ENCODE measurements around the gene B4GALNT3. TPM values are rescaled to one million over a fixed set of nuclear protein-coding genes. Genes with fewer than 3 reads are reported as not detected.

The B4GALNT3 gene
- total and polyA plus RNA-seq, 3 donors from 2014 or later = 16.7 to 34.6 (median 24.3) TPM

DNA sequence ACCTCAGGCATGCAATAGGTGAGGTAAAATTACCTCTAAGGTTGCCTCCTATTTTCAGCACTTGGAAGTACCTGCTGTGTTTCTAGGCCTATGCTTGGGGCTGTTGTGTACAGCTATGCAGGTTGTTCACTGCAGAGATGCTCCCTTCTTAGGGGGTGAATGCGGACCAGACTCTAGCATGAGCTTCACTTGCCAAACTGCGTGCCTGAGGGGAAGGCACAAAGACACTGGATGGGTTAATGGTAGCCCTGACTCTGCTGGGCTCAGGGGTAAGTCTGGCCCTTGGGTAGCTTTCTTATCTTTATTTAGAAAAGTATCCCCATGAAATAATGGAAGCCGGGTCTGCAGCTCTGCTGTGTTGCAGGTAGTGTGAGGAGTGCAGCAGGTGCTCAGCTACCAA, 35.7 kb downstream of the B4GALNT3 start:
- WGBS, 2 donors = 79 to 92% methylated on average over 3 of the region's 3 CpGs
- intact Hi-C loops (cut with DNase I; ENCODE audit: low total_unique reads) = no loop called here
- H3K36me3 ChIP-seq (ENCODE audit: low read depth, missing control alignments) = no peaks in the 10 kb centered on the region
- H3K27me3 ChIP-seq = no peaks in the 10 kb centered on the region
- no peak overlapping the region for H3K27ac ChIP-seq
- no peak for DNase-seq
- no peaks in the 10 kb centered on the region for H3K4me1 ChIP-seq
- TF ChIP-seq, protein P1, sequence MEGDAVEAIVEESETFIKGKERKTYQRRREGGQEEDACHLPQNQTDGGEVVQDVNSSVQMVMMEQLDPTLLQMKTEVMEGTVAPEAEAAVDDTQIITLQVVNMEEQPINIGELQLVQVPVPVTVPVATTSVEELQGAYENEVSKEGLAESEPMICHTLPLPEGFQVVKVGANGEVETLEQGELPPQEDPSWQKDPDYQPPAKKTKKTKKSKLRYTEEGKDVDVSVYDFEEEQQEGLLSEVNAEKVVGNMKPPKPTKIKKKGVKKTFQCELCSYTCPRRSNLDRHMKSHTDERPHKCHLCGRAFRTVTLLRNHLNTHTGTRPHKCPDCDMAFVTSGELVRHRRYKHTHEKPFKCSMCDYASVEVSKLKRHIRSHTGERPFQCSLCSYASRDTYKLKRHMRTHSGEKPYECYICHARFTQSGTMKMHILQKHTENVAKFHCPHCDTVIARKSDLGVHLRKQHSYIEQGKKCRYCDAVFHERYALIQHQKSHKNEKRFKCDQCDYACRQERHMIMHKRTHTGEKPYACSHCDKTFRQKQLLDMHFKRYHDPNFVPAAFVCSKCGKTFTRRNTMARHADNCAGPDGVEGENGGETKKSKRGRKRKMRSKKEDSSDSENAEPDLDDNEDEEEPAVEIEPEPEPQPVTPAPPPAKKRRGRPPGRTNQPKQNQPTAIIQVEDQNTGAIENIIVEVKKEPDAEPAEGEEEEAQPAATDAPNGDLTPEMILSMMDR (IDR thresholded peaks at IDR 0.05) = no peak
- TF ChIP-seq POLR2A (IDR thresholded peaks at IDR 0.05) = no peak
- no peak overlapping the region for H3K4me3 ChIP-seq
- H3K9me3 ChIP-seq = no peaks in the 10 kb centered on the region

DNA sequence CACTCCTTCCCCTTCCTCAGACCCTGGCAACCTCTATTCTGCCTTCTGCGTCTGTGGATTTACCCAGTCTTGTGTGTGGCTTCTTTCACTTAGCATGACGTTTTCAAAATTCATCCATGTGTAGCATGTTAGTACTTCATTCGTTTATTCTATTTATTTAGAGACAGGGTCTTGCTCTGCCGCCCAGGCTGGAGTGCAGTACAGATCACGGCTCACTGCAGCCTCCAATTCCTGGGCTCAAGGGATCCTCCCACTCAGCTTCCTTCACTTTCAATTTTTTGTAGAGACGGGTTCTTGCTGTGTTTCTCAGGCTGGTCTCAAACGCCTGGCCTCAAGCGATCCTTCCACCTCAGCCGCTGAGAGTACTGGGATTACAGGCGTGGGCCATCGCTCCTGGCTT, 37.0 kb downstream of the B4GALNT3 start:
- 91 to 92% methylated on average over 11 of the region's 11 CpGs for WGBS, 2 donors
- intact Hi-C loops (cut with DNase I; ENCODE audit: low total_unique reads) = no loop called here
- H3K4me3 ChIP-seq = no peak overlapping the region
- no peaks in the 10 kb centered on the region for H3K27me3 ChIP-seq
- H3K4me1 ChIP-seq = no peaks in the 10 kb centered on the region
- TF ChIP-seq POLR2A (IDR thresholded peaks at IDR 0.05) = no peak
- TF ChIP-seq, protein P1 (IDR thresholded peaks at IDR 0.05) = no peak
- no peaks in the 10 kb centered on the region for H3K9me3 ChIP-seq
- H3K36me3 ChIP-seq (ENCODE audit: low read depth, missing control alignments) = no peaks in the 10 kb centered on the region
- no peak for DNase-seq
- H3K27ac ChIP-seq = no peak overlapping the region

DNA sequence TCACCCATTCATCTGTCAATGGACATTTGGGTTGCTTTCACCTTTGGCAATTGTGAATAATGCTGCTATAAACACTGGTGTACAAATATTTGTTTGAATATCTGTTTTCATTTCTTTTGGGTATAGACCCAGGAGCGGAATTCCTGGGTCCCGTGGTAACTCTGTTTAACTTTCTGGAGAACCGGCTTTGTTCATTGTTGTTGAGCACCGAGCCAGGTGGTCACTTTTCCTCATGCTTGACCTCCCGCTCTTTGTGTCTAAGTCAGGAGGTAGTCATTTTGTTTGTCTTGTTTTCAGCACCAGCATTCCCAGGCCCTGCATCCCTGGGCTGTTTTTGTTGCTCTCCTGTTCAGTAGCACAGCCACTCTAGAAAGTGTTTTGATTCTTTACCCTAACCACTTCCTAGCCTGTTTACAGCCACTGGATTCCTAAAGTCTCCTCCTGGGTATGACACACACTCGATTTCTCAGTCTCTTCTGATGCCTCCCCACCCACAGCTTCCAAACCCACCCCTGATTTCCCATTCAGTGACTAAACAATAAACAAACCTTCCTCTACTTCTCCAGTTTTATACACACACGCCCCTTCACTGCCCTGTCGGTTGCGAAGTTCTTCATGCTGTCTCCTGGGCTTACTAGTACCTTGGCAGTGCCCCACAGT, 37.9 kb downstream of the B4GALNT3 start:
- no peak for DNase-seq
- H3K27ac ChIP-seq = no peak overlapping the region
- WGBS, 2 donors = 87 to 92% methylated on average over 9 of the region's 9 CpGs
- H3K4me3 ChIP-seq = no peak overlapping the region
- intact Hi-C loops (cut with DNase I; ENCODE audit: low total_unique reads) = no loop called here
- H3K9me3 ChIP-seq = no peaks in the 10 kb centered on the region
- TF ChIP-seq POLR2A (IDR thresholded peaks at IDR 0.05) = no peak
- TF ChIP-seq, protein P1 (IDR thresholded peaks at IDR 0.05) = no peak
- no peaks in the 10 kb centered on the region for H3K36me3 ChIP-seq (ENCODE audit: low read depth, missing control alignments)
- no peaks in the 10 kb centered on the region for H3K4me1 ChIP-seq
- H3K27me3 ChIP-seq = no peaks in the 10 kb centered on the region

DNA sequence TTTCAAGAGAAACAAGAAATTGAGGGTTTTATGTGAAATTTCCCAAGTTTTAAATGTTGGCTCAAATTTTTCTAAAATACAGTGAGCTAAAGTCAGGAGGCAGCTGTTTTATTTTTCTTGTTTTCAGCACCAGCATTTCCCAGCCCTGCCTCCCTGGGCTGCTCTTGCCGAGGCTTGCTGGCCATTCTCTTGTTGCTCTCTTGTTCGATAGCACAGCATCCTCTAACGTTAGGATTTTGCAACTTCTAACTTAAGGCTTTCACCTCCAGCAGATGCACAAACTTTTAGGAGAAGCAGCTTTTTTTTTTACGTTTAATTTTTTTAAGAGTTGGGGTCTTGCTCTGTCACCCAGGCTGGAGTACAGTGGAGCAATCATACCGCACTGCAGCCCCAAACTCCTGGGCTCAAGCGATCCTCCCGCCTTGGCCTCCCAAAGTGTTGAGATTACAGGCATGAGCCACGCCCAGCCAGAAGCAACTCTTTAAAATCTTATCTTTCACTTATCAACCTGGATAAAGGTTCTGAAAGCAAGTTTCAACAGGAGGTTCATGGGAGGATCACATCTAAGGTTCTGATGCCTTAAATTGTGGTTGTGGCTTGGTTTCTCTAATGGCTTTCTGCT, 40.2 kb downstream of the B4GALNT3 start:
- Histone ChIP-seq H3K9me3 (no peaks in the 10 kb centered on the region), H3K36me3 (ENCODE audit: low read depth, missing control alignments) (no peaks in the 10 kb centered on the region), H3K4me1 (no peaks in the 10 kb centered on the region), H3K27ac (no peak overlapping the region), H3K4me3 (no peak overlapping the region), H3K27me3 (no peaks in the 10 kb centered on the region)
- DNase-seq = no peak
- TF ChIP-seq, protein P1 (IDR thresholded peaks at IDR 0.05) = no peak
- TF ChIP-seq POLR2A (IDR thresholded peaks at IDR 0.05) = no peak
- intact Hi-C loops (cut with DNase I; ENCODE audit: low total_unique reads) = no loop called here
- 87 to 89% methylated on average over 8 of the region's 8 CpGs for WGBS, 2 donors
